Fibroblast of pulmonary artery (primary cell): ENCODE results near the gene WWOX.

Source experiments
- DNase-seq: peaks from one replicate; pipeline ENCODE4 v3.0.0-alpha.2; 2010; ENCODE audit warnings: low read depth
- H3K4me3 ChIP-seq: replicated peaks from 2 replicates; pipeline ENCODE4 v1.5.1; 2011; ENCODE audit warnings: low read depth, mild to moderate bottlenecking, control low read depth, low read length, moderate library complexity
- TF ChIP-seq, protein P1 (sequence below): IDR thresholded peaks from 2 replicates; pipeline ENCODE4 v1.5.1; 2011; ENCODE audit warnings: mild to moderate bottlenecking, control low read depth, low read length, inconsistent platforms; ENCODE audit errors: missing control alignments

Gene WWOX

DNA sequence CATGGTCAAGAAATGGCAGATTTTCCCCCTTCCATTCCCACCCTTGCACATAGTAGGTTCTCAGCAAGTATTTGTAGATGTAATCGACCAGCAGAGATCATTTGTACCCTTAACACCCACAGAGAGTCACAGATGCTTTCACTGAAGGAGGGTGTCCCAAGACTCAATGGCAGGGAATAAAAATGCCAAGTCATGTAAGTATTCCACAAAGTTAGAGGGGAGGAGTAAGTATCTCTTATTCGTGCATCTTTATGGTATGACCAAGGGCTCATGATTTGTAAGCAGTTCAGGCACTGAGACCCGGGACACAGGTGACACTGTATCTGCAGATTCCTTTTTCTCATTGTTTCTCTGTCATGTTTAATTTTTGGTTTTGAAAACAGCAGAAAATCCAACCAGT, 1011.5 kb downstream of the WWOX start:
- H3K4me3 ChIP-seq: no peak overlapping the region
- TF ChIP-seq, protein P1, sequence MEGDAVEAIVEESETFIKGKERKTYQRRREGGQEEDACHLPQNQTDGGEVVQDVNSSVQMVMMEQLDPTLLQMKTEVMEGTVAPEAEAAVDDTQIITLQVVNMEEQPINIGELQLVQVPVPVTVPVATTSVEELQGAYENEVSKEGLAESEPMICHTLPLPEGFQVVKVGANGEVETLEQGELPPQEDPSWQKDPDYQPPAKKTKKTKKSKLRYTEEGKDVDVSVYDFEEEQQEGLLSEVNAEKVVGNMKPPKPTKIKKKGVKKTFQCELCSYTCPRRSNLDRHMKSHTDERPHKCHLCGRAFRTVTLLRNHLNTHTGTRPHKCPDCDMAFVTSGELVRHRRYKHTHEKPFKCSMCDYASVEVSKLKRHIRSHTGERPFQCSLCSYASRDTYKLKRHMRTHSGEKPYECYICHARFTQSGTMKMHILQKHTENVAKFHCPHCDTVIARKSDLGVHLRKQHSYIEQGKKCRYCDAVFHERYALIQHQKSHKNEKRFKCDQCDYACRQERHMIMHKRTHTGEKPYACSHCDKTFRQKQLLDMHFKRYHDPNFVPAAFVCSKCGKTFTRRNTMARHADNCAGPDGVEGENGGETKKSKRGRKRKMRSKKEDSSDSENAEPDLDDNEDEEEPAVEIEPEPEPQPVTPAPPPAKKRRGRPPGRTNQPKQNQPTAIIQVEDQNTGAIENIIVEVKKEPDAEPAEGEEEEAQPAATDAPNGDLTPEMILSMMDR: no peak
- DNase-seq: no peak

DNA sequence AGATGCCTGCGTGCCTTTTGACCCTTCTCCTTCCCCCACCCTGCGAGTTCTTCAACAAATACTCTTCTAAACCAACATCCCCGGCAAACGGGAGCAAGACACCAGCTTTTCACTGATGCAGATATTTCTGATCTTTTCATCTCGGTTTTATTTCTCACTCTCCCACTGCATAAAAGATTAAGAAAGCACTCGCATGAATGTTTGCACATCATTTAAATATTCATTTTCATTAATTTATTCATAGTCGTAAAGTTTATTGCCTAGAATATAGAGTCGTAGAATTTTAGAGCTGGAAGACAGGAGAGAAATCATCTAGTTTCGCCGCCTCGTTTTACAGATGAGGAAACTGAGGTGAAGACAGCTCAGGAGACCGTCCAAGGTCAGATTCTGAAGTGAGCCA, 1013.0 kb downstream of the WWOX start:
- no peak for DNase-seq
- no peak overlapping the region for H3K4me3 ChIP-seq

DNA sequence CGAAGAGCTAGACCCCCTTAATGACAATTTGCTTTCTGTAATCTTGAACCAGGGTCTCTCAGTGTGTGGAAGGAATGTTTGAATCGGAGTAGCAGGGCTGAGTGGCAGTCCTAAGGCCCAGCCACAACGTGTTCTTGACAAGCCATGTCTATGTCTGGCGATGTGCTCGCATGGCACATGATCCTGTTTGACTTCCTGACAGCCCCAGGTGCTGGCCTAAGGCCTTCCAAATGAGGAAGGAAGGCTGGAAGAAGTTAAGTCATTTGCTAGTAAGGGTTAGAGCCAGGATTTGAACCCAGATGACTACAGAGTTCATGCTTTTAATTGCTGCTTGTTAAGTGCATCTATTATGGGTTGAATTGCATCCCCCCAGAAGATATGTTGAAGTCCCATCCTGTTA, 1014.4 kb downstream of the WWOX start:
- TF ChIP-seq, protein P1: no peak
- no peak for DNase-seq
- no peak overlapping the region for H3K4me3 ChIP-seq

More for the DNA sequence above, 1013.0 kb downstream of the WWOX start:
- TF ChIP-seq, protein P1: no peak

DNA sequence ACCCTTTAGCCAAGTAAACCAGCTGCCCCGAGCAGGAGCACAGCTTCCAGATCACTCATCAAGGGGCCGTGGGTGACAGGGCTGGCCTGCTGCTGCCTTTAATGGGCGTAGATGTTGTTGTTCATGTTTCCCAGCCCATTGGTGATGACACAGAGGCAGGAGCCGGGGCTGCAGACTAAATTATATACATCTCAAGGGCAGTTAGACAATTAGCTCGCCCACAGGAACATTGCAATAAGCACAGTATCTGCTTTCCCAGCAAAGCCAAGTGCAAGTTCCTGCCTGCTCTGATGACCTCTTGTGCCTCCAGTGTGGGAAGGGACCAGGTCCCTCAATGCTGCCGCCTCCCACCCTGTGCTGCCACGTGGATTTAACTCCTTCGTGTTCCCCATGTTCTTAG, 1015.3 kb downstream of the WWOX start:
- H3K4me3 ChIP-seq: no peak overlapping the region
- DNase-seq: no peak
- TF ChIP-seq, protein P1: no peak

DNA sequence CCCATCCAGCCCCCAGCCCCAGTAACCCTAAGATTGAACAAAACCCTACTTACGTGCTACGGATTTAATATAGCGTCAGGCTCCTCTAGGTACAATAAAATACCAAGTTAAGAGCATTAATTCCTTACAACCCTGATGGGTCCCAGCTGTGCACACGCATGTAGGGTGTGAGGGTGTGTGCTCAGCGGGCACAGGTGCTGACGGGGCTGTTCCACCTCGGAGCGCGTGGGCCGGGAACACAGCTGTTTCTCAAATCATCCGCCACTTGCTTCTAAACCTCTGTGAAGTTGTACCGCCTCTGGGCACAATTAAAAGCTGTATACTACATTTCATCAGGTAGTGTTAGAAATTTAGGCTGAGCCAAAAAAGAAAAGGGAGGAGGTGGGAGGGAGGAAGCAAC, 1022.5 kb downstream of the WWOX start:
- no peak for DNase-seq
- no peak overlapping the region for H3K4me3 ChIP-seq
- TF ChIP-seq, protein P1: no peak

DNA sequence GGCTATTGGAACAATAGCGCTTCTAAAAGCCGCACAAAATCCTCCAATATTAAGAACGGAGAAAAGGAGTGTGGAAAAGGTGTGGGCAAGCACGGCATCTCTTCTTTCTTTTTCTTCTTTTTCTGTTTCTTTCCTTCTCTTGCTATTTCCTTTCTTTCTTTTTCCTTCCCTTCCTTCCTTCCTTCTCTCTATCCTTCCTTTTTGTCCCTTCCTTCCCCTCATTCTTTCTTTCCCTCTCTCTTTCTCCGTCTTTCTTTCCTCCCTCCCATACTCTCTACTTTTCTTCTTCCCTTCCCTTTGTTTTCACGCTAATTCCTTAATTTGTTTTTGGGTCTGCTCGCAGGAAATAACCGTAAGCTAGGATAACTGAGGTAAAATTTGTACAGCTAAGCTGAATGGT, 1022.9 kb downstream of the WWOX start:
- no peak for DNase-seq
- no peak overlapping the region for H3K4me3 ChIP-seq
- TF ChIP-seq, protein P1: no peak

DNA sequence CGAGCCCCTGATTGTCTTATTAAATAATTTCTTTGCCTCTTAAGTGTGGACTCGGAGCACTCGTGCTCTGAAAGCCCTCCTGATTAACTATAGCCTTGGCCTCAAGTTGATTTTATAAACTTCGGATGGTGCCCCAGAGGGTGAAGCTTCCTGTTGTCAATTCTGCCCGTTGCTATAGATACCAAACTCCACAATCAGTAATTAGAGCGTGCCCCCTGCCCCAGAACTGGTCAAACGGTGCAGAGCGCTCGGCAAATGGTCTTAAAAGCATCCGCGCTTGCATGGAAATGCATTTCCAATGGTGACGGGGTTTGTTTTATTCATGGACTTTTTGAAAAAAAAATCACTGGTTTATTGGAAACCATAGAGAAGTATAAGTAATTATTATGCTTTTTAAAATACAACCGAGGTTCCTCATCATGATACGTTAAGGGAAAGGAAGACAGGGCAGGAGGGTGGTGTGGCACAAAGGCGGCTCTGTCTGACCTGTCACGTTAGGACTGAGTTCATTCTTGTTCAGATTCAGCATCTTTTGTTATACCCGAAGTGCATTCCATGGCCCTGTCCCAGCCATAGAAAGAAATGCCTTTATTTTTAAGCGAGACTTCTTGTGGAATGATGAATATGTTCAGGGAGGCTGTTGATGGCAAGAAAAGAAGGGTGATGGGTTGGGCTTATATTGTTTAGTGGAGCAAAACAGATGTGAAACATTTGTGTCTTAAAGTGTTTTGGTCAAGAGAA, 1024.7 kb downstream of the WWOX start:
- H3K4me3 ChIP-seq: no peak overlapping the region
- TF ChIP-seq, protein P1: no peak
- no peak for DNase-seq
